HepG2 (cell line): ENCODE data around the gene LOXL3. TPM values are rescaled to one million over a fixed set of nuclear protein-coding genes. Genes with fewer than 3 reads are reported as not detected.

Experiments used
- ATF2 ChIP-seq: sonication (generic); formaldehyde crosslinking; IDR thresholded peaks from 2 replicates; pipeline ENCODE4 v1.4.0; 2020; ENCODE audit warnings: missing genetic modification reagents
- BHLHE40 ChIP-seq: IDR thresholded peaks from 2 replicates; pipeline ENCODE4 v1.6.1; 2011; ENCODE audit warnings: low read length, improper control_type of control experiment
- CEBPG ChIP-seq: IDR thresholded peaks from 2 replicates; pipeline ENCODE4 v1.6.1; 2016
- CERS6 ChIP-seq: sonication (generic); formaldehyde crosslinking; IDR thresholded peaks from 2 replicates; pipeline ENCODE4 v1.5.0; 2020; ENCODE audit warnings: missing genetic modification reagents
- FOXA3 ChIP-seq: IDR thresholded peaks from 2 replicates; pipeline ENCODE4 v1.6.1; 2016; ENCODE audit warnings: missing genetic modification reagents, missing compliant biosample characterization
- GMEB2 ChIP-seq: IDR thresholded peaks from 2 replicates; pipeline ENCODE4 v1.6.1; 2016; ENCODE audit warnings: missing biosample characterization, missing genetic modification reagents, low read depth
- IKZF4 ChIP-seq: sonication (generic); formaldehyde crosslinking; IDR thresholded peaks from 2 replicates; pipeline ENCODE4 v1.5.1; 2020; ENCODE audit warnings: borderline replicate concordance, mild to moderate bottlenecking, low read depth, missing genetic modification reagents; ENCODE audit errors: not compliant biosample characterization
- JUN ChIP-seq: sonication (generic); formaldehyde crosslinking; IDR thresholded peaks from 2 replicates; pipeline ENCODE4 v1.4.0; 2020; ENCODE audit warnings: mild to moderate bottlenecking, missing genetic modification reagents
- KAT8 ChIP-seq: IDR thresholded peaks from 2 replicates; pipeline ENCODE4 v1.6.1; 2016; ENCODE audit warnings: missing genetic modification reagents, missing compliant biosample characterization
- KLF15 ChIP-seq: sonication (generic); formaldehyde crosslinking; IDR thresholded peaks from 2 replicates; pipeline ENCODE4 v1.8.1; 2023; ENCODE audit warnings: borderline replicate concordance, mild to moderate bottlenecking, inconsistent platforms, missing genetic modification reagents, mixed read lengths
- KMT2A ChIP-seq: sonication (generic); formaldehyde crosslinking; IDR thresholded peaks from 2 replicates; pipeline ENCODE4 v1.4.0; 2020; ENCODE audit warnings: missing genetic modification reagents
- MBD4 ChIP-seq: IDR thresholded peaks from 2 replicates; pipeline ENCODE4 v1.6.1; 2012; ENCODE audit warnings: low read length, inconsistent platforms, borderline replicate concordance
- MIXL1 ChIP-seq: IDR thresholded peaks from 2 replicates; pipeline ENCODE4 v1.6.1; 2016
- MTA1 ChIP-seq: sonication (generic); formaldehyde crosslinking; IDR thresholded peaks from 2 replicates; pipeline ENCODE4 v1.4.0; 2020; ENCODE audit warnings: missing genetic modification reagents, mild to moderate bottlenecking, borderline replicate concordance
- RBFOX2 ChIP-seq: fragments of 200-400 bp; formaldehyde crosslinking; IDR thresholded peaks from 2 replicates; pipeline ENCODE4 v1.6.1; 2017; ENCODE audit warnings: low read depth, mild to moderate bottlenecking, low read length
- SNAPC5 ChIP-seq: sonication (generic); formaldehyde crosslinking; IDR thresholded peaks from 2 replicates; pipeline ENCODE4 v1.8.1; 2023; ENCODE audit warnings: mild to moderate bottlenecking, missing genetic modification reagents, borderline replicate concordance
- SOX5 ChIP-seq: IDR thresholded peaks from 2 replicates; pipeline ENCODE4 v1.6.1; 2016; ENCODE audit warnings: borderline replicate concordance
- TBX3 ChIP-seq: fragments of 450-650 bp; IDR thresholded peaks from 2 replicates; pipeline ENCODE4 v1.6.1; 2017; ENCODE audit warnings: antibody characterized with exemption, mild to moderate bottlenecking, inconsistent platforms, borderline replicate concordance
- TEAD2 ChIP-seq: sonication (generic); formaldehyde crosslinking; IDR thresholded peaks from 2 replicates; pipeline ENCODE4 v1.9.0; 2021; ENCODE audit warnings: missing genetic modification reagents
- TEF ChIP-seq: sonication (generic); formaldehyde crosslinking; IDR thresholded peaks from 2 replicates; pipeline ENCODE4 v1.5.0; 2020; ENCODE audit warnings: missing genetic modification reagents
- TOPORS ChIP-seq: sonication (generic); formaldehyde crosslinking; IDR thresholded peaks from 2 replicates; pipeline ENCODE4 v1.8.0; 2023; ENCODE audit warnings: mild to moderate bottlenecking, missing genetic modification reagents
- UBTF ChIP-seq: sonication (generic); formaldehyde crosslinking; IDR thresholded peaks from 2 replicates; pipeline ENCODE4 v1.4.0; 2020; ENCODE audit warnings: mild to moderate bottlenecking, missing genetic modification reagents
- ZNF326 ChIP-seq: sonication (generic); formaldehyde crosslinking; IDR thresholded peaks from 2 replicates; pipeline ENCODE4 v1.4.0; 2020; ENCODE audit warnings: missing genetic modification reagents, borderline replicate concordance
- ZNF446 ChIP-seq: sonication (generic); formaldehyde crosslinking; IDR thresholded peaks from 2 replicates; pipeline ENCODE4 v1.5.0; 2020; ENCODE audit warnings: mild to moderate bottlenecking, missing genetic modification reagents
- ZNF674 ChIP-seq: sonication (generic); formaldehyde crosslinking; IDR thresholded peaks from 2 replicates; pipeline ENCODE4 v1.5.0; 2020; ENCODE audit warnings: low read depth, mild to moderate bottlenecking, missing genetic modification reagents
- ZNF777 ChIP-seq: sonication (generic); formaldehyde crosslinking; IDR thresholded peaks from 2 replicates; pipeline ENCODE4 v1.4.0; 2020; ENCODE audit warnings: missing genetic modification reagents
- ZSCAN20 ChIP-seq: sonication (generic); formaldehyde crosslinking; IDR thresholded peaks from 2 replicates; pipeline ENCODE4 v1.4.0; 2020; ENCODE audit warnings: missing genetic modification reagents, mild to moderate bottlenecking, borderline replicate concordance
- polyA plus RNA-seq, 8 experiments: library from polyadenylated mRNA; depleted of rRNA in 3 of 8; stranded (reverse) in 7 of 8; unstranded in 1 of 8; fragments of >200 nt; fragmentation: Illumina TruSeq in 4 of 8; extraction: Trizol in 4 of 8; gene quantifications; 2 replicates each; pipeline versions ENCODE4 v1.2.1 to v1.2.3, GENCODE V29; 2011 to 2016; ENCODE audit warnings: low read depth in 4 of 8, missing spikeins in 1 of 8, mixed read lengths in 1 of 8; ENCODE audit not compliant: insufficient read depth in 1 of 8
- total RNA-seq, 5 experiments: library from RNA; depleted of rRNA; stranded (reverse); fragments of >200 nt; fragmentation: Illumina TruSeq; extraction: Trizol; gene quantifications; 2 replicates each; pipeline ENCODE4 v1.2.3, GENCODE V29; 2016; ENCODE audit warnings: low read depth in 1 of 5

Gene LOXL3
- total and polyA plus RNA-seq, 2 of the 13 experiments (the other 11 are each of a cell fraction or from before 2014, with no cell fraction given): 0.55 to 6.5 TPM

- TF ChIP-seq CERS6 (no peak), SOX5 (CRISPR knock-in tag) (peak; percentile 52; the same call in 1 of the 2 replicates), SNAPC5 (no peak), MTA1 (CRISPR knock-in tag) (no peak), GMEB2 (CRISPR knock-in tag) (no peak), MIXL1 (peak; percentile 38; the same call in 1 of the 2 replicates), BHLHE40 (no peak), TEF (no peak), FOXA3 (CRISPR knock-in tag) (peak; percentile 83), ATF2 (CRISPR knock-in tag) (no peak), ZNF326 (no peak), ZNF446 (CRISPR knock-in tag) (no peak), KLF15 (CRISPR knock-in tag) (no peak), JUN (CRISPR knock-in tag) (no peak), ZSCAN20 (CRISPR knock-in tag) (no peak), TEAD2 (CRISPR knock-in tag) (no peak), KAT8 (no peak), UBTF (CRISPR knock-in tag) (no peak), TOPORS (CRISPR knock-in tag) (no peak), ZNF674 (CRISPR knock-in tag) (no peak), CEBPG (CRISPR knock-in tag) (peak; percentile 74), MBD4 (no peak), ZNF777 (CRISPR knock-in tag) (no peak), IKZF4 (CRISPR knock-in tag) (no peak), KMT2A (CRISPR knock-in tag) (no peak; the same call in 1 of the 2 replicates), TBX3 (peak; percentile 69; the same call in 1 of the 2 replicates), RBFOX2 (no peak)
These were observed 67.6 kb downstream of the LOXL3 start (continued) for GRCh38 chr2:74486141-74486540.
